ENCODE data around the gene COL23A1.

COL23A1 gene

DNA sequence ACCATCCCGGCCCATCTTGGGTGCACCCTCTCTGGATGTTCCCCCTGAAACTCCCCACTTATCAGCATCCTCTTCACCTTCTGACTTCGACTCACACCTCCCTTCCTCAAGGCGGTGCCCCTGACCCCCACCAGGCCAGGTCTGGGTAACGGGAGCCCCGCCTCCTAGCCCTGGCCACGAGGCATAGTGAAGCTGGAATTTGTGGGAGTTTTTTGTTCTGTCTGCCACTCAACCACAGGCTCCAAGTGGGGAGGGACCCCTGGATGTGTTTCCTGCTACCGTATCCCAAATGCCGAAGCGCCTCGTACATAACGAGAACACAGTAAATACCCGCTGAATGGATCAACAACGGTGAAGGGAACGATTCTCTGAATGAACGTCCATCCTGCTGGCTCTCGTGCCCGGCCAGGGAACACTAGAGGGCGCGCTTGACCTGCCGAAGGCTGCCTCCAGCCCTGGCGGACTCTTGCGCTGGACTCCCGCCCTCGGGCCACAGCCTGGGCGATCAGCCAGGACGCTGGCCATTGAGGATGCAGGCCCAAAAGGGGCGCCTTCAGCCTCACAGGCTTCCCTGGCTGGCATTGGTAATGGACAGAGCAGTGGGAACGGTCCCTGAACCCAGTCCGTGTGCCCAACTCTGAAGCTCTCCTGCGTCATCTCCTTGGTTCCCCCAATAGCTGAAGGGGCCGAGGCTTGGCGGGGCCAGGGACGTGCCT lies 310.3 kb downstream of the COL23A1 start:
- Histone ChIP-seq H3K27ac (no peak overlapping the region), H3K4me3 (no peak overlapping the region)
- TF ChIP-seq, protein P1, sequence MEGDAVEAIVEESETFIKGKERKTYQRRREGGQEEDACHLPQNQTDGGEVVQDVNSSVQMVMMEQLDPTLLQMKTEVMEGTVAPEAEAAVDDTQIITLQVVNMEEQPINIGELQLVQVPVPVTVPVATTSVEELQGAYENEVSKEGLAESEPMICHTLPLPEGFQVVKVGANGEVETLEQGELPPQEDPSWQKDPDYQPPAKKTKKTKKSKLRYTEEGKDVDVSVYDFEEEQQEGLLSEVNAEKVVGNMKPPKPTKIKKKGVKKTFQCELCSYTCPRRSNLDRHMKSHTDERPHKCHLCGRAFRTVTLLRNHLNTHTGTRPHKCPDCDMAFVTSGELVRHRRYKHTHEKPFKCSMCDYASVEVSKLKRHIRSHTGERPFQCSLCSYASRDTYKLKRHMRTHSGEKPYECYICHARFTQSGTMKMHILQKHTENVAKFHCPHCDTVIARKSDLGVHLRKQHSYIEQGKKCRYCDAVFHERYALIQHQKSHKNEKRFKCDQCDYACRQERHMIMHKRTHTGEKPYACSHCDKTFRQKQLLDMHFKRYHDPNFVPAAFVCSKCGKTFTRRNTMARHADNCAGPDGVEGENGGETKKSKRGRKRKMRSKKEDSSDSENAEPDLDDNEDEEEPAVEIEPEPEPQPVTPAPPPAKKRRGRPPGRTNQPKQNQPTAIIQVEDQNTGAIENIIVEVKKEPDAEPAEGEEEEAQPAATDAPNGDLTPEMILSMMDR (IDR thresholded peaks at IDR 0.05), result peak; percentile 86
- peak; percentile 81 for DNase-seq (ENCODE audit: low spot score)

DNA sequence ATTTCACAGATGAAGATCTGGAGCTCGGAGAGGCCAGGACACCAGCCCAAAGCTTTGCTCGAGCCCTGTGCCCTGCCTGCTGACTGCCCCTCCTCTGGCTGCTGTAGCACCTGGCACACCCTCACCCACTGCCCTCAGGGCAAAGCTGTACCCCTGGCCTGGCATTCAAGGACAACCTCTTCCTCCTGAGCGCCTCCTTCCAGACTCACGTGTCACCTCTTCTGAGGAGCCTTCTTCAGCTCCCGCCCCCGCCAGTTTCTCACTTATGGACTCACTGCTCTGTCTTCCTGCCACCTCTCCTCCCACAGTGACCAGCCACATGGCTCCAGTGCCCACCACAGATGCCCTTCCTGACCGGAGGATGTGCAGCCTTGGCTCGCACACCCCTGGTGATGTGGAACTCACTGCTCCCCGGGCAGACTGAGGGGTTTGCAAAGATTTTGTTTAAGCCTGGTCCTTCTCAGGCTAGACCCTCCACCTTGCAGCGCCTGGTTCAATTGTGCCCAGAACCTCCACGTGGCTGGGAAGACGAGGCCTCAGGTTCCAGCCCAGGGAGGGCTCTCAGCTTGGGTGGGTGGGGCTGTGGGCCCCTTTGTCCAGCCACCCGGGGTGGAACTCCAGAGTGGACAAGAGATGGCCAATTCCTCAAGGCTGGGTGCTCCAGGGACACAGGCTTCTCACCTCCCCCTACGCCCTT lies 311.0 kb downstream of the COL23A1 start:
- Histone ChIP-seq H3K4me3 (no peak overlapping the region), H3K27ac (no peak overlapping the region)
- TF ChIP-seq, protein P1 (IDR thresholded peaks at IDR 0.05), result no peak
- DNase-seq (ENCODE audit: low spot score), result no peak

DNA sequence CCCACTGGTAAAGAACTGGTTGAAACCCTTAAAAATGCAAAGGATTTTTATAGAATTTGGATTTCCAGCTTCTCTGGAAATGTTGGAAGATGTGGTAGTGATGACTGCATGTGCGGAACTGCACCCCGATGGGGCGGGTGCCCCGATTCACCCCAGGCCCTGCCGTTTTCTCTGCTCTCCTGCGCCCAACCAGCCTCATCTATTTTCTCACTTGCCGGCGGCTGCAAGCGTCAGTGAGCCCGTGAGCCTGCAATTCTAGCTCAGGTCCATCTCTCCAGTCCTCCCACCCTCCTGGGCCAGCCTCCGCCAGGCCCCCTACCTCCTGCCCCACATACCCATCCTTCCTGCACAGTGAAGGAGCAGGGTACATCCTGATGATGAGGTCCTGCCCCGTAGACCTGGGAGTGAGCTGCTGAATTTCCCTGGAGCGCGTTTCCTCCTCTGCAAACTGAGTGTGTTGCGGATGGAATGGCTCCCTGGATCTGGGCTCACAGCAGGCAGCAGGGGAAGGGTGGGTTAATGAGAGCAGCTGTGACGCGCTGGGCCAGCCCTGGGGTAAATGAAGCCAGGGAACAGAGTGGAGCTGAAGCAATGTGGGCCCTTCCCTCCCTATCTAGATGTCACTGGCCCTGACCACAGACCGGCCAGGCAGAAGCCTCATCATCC lies 311.7 kb downstream of the COL23A1 start:
- TF ChIP-seq, protein P1 (IDR thresholded peaks at IDR 0.05), result no peak

DNA sequence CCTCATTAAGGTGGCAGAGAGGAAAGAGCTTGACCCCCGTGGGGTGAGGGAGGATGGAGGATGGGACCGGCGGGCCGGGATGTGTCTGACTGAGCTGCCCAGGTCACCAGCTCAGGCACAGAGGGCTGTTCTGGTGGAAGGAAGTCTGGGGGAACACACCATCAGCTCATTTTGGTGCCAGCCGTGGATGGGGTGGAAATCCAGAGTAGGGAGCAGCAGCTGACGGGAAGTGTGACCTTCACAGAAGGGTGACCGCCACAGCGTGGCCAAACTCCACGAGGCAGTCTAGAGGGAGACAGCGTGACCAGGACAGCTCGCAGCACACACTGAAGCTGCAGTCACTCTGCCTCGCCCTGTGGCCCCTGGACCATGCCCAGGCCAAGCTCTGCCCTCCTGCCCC lies 312.3 kb downstream of the COL23A1 start:
- no peak for DNase-seq (ENCODE audit: low spot score)
- H3K4me3 ChIP-seq, result no peak overlapping the region
- TF ChIP-seq, protein P1 (IDR thresholded peaks at IDR 0.05), result no peak

More for the DNA sequence above, 311.7 kb downstream of the COL23A1 start:
- H3K27ac ChIP-seq, result no peak overlapping the region
- DNase-seq (ENCODE audit: low spot score), result no peak
- no peak overlapping the region for H3K4me3 ChIP-seq

DNA sequence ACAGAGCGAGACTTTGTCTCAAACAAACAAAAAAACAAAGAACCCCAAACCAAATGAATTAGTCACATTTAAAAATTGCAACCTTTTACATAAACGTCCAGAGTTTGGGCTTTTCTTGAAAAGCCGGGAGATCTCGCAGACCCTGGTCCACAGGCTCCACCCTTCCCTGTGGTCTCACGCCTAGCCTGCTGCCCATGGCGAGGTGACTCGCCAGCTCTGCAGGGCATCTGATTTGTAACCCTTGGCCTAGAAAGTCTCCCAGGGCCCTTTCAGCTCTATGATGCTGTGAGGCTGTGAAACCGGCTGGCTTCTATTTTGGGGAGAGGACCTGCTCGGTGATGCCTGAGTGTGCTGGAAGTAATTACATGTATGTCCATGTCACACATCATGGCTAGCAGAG lies 312.8 kb downstream of the COL23A1 start:
- no peak overlapping the region for H3K27ac ChIP-seq
- TF ChIP-seq, protein P1 (IDR thresholded peaks at IDR 0.05), result no peak
- H3K4me3 ChIP-seq, result no peak overlapping the region
- no peak for DNase-seq (ENCODE audit: low spot score)

More for the DNA sequence above, 312.3 kb downstream of the COL23A1 start:
- no peak overlapping the region for H3K27ac ChIP-seq

DNA sequence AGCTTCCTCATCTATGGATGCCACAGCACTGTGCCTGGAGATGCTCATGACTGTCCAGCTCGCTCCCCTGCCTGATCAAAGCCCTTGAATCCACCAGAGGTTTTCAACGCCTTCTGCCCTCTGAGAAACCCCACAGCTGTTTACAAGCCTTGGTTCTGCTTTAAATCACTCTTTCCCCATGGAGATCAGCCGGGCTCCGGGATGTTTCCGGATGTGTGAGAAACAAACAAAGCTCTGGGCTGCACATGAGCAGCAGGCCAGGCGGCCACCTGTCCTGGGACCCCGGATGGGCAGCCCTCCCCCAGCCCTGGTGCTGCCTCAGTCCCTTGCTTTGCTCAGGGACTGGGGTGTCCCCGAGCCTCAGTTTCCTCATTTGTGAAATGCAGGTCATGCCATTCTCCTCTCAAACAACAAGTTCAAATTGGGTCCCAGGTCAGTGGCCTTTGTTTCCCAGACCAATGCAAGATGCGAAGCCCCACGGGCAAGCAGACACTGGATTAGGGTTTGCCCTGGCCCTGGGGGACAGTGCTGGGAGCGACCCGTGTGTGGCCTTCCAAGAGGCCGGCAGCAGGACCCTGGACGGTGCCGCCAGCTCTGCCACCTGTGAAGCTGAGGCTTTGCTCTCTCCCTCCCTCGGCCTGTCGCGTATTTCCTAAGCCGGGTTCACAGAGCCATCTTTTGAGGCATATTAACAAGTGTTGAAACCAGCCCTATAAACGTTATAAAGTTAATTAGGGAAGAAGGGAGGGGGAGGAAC lies 315.2 kb downstream of the COL23A1 start:
- TF ChIP-seq, protein P1 (IDR thresholded peaks at IDR 0.05), result no peak
- no peak for DNase-seq (ENCODE audit: low spot score)
- Histone ChIP-seq H3K27ac (no peak overlapping the region), H3K4me3 (no peak overlapping the region)
